GM18870 (cell line): ENCODE measurements around the gene USP38.
"Not testable (repeated sequence)": the region's sequence is repeated elsewhere in the genome, so short reads cannot be mapped to it uniquely, and the experiment has no call there.

ENCODE experiments used
- ATAC-seq: cut with Tn5 transposase; IDR thresholded peaks from one replicate; pipeline ENCODE4 v1.9.1; 2021; ENCODE audit warnings: moderate library complexity; ENCODE audit not compliant: unreplicated experiment

USP38 gene

DNA sequence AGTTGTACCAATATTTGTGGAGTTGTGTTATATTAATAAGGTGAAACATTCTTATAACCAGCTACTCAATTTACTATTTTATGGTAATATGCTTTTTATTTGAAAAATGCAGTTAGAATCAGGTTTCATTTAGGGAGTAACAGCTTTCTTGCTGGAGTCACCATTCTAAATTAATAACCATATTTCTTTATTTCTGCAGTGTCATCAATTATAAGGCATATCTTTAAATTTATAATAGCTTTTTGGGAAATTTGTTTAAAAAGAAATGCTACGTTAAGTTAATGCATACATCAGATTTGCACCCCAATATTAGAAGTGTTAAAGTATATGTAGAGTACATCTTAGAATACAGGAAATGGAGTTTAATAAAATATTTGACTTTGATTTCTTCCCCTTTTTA is 18.9 kb downstream of the USP38 start:
- no peak for ATAC-seq

DNA sequence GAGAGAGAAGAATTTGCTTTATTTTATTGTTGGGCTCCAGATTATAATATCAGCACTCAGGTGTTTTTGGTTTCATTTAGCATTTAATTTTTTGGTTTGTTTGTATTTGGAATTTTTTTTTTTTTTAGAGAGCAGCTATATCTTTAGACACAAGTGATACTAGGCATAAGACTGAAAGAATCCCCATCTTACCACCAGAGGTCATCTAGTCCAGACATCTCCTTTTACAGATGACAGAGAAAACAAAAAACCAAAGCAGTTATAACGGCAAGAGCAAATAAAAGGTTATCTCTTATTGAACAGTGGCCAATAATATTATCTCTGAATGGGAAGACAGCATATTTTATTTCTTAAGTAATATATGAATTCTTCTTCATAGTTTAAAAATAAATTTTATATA is 22.8 kb downstream of the USP38 start:
- no peak for ATAC-seq

DNA sequence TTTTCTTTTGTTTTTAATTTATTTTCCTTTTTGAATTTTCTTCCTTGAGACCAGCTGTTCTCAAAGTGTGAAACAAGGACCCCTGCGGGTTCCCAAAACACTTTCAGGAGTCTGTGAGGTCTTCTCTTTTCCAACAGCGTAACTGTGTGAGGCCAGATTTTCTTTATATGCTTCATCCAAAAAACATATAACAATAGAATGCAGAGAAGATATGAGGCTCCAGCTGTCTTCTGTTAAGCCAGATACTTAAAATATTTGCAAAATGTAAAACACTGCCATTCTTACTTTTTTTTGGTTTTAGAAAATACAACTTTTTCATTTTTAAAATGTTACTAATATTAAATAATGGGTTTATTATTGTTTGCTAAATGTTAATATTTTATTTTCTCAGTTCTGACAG is 27.8 kb downstream of the USP38 start:
- ATAC-seq = no peak

DNA sequence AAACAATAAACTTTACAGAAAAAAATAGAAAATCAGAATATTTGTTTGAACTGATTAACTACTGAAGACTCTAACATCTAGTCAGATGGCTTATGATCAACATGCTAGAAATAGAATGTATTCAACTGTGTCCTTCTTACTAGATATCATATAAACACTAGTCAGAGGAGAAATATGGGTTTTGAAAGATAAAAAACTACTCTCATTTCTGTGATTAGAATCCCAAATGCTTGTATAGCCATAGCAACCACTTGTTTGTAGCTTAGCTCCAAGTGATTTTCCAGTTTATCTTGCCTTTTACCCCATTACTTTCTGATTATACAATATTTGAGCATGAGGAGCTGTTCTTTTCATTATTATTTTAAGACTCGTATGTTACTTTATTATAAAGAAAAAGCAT is 31.2 kb downstream of the USP38 start:
- ATAC-seq = no peak

DNA sequence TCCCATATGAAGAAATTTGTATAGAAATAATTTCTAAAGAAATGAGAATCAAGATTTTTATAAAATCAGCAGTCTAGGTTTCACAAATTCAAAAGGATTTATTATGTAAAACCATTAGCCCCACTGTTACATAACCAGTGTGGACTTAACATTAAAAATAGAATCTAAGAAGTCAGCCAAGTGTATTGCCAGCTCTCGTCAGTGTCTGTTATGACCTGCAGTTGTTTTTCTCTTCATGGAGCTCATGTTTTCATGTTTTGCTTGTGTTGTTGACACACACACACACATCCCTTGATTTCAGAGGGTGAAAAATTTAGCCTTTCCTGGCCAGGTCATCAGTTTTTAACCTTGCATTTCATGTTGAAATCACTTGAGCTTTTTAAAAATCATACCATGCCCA is 39.5 kb downstream of the USP38 start:
- no peak for ATAC-seq

GRCh38 chr4:143225167-143225566 is 40.5 kb downstream of the USP38 start:
- no peak for ATAC-seq

- no peak for ATAC-seq
Observed at GRCh38 chr4:143230683-143231082, 46.0 kb downstream of the USP38 start.

DNA sequence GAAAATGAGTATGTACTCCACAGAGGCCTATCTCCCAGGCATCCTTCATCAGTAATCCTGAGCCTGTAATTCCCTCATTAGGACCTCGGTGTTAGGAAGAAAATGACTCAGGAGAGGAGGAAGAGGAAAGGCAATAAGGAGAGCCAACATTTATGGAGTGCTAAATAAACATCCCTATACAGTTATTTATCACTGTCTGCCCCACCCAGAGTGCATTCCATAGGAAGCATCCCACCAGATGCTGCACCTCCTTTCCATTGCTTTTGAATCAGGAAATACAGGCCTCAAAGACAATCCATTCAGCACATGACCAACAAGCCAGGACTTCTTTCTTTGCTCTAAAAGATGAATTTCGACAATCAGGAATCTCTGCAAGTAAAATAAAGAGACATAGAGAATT is 47.6 kb downstream of the USP38 start:
- no peak for ATAC-seq

DNA sequence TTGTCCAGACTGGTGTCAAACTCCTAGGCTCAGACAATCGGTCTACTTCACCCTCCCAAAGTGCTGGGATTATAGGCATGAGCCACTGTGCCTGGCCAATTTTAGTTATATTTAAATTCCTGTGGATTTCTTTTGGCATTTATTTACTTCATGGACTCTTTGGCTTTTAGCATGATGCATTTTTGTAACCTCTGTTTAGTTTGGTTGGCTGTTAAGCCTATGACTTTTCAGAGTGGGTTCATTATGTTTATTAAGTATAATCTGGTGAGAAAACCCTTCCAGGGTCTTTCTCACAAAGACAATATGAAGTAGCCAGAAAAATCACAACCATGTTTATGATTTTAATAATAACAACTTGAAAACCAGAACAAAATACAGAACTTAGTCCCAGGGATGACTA is 49.4 kb downstream of the USP38 start:
- no peak for ATAC-seq

DNA sequence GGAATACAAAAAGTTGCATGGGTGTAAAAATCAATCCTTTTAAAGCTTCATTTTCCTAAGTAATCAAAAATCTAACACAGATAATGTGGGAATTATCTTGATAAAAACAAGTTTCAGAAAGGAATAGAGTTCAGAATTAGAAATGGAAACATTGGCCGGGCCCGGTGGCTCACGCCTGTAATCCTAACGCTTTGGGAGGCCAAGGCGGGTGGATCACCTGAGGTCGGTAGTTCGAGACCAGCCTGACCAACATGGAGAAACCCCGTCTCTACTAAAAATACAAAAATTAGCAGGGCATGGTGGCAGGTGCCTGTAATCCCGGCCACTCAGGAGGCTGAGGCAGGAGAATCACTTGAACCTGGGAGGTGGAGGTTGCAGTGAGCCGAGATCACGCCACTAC is 52.5 kb downstream of the USP38 start:
- ATAC-seq = not testable (repeated sequence)

DNA sequence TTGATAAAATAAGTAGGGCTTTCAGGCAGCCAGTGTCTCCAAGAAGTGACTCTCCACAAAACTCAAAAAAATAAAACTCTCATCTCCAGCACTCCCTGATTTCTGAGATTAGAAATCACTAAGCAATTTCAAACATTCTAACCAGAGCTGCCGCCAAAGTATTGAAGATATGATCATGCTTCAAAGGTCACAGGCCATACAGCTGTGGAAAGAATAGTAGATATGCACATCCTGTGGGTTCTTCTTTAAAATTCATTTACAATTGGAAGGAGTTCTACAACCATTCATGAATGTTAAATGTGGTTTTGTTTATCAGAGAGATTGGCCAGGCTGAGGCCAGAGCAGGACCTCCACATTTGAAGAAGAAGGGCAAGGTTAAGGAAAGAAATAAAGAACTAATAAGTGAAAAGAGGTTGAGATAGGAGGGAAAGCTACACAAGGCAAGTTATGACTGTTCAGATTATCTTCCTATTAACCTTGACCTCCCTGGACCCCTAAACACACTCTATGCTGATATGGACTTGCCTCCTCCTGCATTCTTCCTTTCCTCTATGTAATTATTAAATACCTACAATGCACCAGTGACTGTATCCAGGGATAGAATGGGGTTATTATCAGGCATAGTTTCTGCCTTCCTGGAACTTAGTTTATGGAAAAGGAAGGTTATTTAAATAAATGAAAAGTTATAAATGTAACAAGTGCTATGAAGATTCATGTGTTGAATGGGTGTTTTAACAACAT is 56.4 kb downstream of the USP38 start:
- ATAC-seq = no peak

DNA sequence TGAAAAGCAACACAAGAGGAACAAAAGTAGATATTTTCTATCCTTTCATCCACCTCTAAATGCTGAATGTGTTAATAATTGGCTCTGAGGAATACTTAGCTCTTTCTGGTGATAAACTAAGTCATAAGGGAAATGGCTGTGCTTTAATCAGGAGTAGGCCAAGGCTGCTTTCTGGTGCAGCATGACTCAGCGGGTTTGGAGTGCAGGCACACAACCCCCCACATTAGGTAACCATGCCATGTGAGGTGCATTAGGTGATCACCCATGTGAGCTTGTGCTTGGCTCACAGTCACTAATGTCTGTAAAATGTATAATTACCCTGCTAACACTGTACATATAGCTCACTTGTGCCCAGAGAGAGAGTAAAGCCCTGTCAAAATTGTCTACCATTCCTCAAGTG is 57.2 kb downstream of the USP38 start:
- no peak for ATAC-seq

- no peak for ATAC-seq
Observed at GRCh38 chr4:143243041-143243440, 58.3 kb downstream of the USP38 start.

DNA sequence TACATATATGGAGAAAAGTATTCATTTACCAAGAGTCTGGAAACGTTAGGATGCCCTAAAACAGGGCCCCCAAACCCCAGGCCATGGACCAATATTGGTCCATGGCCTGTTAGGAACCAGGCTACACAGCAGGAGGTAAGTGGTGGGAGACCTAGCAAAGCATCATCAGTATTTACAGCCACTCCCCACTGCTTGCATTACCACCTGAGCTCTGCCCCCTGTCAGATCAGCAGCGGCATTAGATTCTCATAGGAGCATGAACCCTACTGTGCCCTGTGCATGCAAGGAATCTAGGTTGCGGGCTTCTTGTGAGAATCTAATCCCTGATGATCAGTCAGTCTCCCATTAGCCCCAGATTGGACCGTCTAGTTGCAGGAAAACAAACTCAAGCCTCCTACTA is 62.3 kb downstream of the USP38 start:
- no peak for ATAC-seq

DNA sequence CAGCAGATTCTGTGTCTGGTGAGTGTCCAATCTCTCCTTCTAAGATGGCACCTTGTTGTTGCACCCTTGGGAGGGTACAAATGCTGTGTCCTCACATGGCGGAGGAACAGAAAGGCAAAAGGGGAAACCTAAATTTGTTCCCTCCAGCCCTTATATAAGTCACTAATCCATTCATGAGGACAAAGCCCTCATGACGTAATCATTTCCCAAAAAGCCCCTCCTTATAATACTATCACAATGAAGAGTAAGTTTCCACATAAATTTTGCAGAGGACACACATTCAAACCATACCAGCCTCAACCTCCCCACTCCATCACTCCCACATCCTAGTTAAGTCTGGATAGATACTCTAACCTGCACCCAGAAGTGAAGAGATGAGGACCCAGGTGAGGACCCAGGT is 63.1 kb downstream of the USP38 start:
- no peak for ATAC-seq

DNA sequence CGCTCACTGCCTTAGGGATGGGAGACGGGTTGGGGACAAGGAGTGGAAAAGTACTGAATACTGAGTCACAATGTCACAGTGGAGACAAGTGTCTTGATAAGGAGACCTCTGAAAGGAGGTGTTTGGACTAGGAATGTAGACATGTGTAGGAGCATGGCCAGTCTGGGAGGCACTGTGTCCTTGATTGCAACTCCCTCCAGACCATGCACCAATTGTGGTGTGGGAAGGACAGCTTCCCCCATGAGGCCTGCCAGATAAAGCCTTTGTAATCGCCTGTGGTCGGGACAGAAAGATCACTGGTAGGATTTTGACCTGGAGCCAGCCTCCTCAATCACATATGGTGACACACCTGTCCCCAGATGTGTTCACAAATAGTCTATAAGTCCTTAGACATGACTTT is 64.1 kb downstream of the USP38 start:
- ATAC-seq = no peak

DNA sequence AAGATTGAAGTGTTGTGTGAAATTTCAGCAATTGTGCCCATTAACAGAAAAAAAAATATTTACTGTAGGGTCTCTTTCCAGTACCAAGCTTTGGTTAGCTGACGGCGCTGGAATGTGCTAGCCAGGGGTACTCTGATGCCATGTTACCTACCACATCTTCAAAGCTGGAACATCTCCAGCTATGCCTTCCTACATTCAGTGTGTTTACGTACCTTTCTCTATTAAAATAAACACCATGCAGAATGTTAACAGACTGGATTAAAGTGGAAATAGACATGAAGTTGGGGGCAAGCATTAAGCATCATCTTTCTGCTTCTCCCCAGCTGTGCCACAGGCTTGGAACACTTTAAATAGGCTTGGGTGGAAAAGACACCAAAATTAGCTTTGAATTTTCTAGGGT is 65.9 kb downstream of the USP38 start:
- ATAC-seq = no peak

GRCh38 chr4:143251348-143251747 is 66.6 kb downstream of the USP38 start:
- no peak for ATAC-seq

DNA sequence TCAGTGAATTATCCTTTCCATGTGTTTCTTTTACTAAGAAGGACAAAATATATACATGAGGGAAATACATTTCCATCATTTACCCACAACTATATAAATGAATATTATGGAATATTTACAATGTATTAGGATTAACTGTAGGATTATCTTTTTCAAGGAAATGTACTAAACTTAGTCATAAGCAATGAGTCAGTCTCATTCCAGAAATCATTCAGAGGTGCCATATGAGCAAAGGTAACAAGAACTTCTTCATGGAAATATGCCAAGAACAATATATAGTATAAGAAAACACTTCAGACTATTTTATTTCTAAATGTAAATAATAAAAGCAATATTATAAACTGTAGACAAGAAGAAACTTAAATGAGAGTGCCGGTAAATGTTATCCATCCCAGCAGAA is 67.1 kb downstream of the USP38 start:
- no peak for ATAC-seq

- ATAC-seq = no peak
Observed at GRCh38 chr4:143252478-143252877, 67.8 kb downstream of the USP38 start.

DNA sequence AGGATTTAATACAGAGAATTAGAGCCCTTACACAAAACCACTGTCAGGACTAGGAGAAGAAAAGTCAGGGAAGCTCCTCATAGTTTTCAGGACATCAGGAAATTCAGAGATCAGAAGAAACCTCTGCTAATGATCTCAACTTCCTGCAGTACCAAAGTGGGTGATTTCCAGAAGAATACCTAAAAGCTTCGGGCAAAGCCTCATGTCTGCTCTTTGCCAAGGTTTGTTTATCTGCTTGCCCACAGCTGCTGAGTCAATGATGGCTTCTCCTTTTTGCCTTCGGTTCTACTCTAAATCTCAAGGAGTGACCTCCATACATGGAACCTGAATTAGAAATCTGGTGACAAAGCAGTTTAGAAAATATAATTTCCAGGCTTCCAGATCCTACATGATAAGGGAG is 68.4 kb downstream of the USP38 start:
- ATAC-seq = no peak

DNA sequence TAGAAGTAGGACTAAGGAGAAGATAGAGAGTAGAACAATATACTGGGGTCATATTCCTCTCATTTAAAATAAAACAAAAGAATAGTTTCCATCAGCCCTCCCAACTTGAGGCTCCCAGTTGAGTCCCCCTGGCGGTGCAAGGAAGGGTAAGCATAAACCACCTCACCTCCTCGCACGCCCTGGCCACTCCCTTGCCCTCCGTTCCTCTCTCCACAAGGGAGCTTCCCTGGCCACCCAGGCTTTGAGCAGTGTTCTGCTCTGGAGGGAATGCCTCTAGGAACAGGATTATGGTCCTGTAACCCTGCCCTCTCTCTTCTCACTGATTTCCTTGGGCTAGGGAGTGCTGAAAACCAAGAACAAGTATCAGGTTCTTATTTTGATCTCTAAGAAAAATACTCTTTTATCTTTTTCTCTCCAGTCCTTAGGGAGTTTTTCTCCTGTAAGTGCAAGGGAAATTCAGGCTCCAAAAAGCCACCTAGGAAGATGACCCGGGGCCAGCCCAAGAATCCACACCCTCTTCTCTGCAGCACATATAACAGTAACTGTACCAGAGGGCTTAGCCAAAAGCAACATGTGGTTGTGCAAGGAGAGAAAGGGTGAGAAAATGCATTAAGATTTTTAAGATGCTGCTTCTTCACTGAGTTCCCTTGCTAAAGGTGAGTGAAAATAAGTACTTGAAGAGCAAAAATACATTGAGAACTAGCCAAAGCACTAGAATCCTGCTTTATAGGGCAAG is 69.9 kb downstream of the USP38 start:
- no peak for ATAC-seq

DNA sequence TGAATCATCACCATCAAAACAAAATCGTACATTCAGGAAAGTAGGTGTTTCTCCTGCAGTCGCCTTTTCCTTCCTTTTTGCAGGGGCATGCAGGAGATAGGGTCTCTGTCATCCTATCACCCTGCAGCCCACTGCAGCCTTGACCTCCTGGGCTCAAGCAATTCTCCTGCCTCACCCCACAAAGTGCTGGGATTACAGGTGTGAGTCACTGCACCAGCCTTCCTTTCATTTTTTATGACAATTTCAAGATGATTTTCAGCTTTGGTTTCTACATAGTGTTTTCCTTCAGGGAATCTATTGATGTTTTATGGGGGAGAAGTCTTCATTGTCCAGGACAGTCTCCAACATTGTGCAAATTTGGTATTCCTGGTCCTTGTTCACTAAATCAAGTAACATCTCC is 71.7 kb downstream of the USP38 start:
- no peak for ATAC-seq
